Endothelial cell of hepatic sinusoid (primary cell): ENCODE measurements around the gene ANGPT4.

Source experiments
- in situ Hi-C: cut with HindIII; loops from 2 replicates; pipeline ENCODE4 v1.10.0; 2017; ENCODE audit warnings: low sequenced_read_pairs

Gene ANGPT4

GRCh38 chr20:916125-916799 is at the start of gene ANGPT4:
ANGPT4 (minus strand) TSS chr20:916334; CDS start chr20:916214, 120 bp downstream.
- in situ Hi-C loops = no loop called here

GRCh38 chr20:963795-964194 is 47.7 kb upstream of the ANGPT4 start:
- in situ Hi-C loops = no loop called here

- in situ Hi-C loops = no loop called here
Observed at GRCh38 chr20:962683-963082, 46.5 kb upstream of the ANGPT4 start.

- in situ Hi-C loops = no loop called here
Observed at GRCh38 chr20:962223-962622, 46.1 kb upstream of the ANGPT4 start.

GRCh38 chr20:961768-962167 is 45.6 kb upstream of the ANGPT4 start:
- in situ Hi-C loops = no loop called here

GRCh38 chr20:959996-960615 is 44.0 kb upstream of the ANGPT4 start:
- in situ Hi-C loops = no loop called here

GRCh38 chr20:958936-959815 is 43.0 kb upstream of the ANGPT4 start:
- in situ Hi-C loops = no loop called here

GRCh38 chr20:957544-957943 is 41.4 kb upstream of the ANGPT4 start:
- in situ Hi-C loops = no loop called here

GRCh38 chr20:956330-956951 is 40.3 kb upstream of the ANGPT4 start:
- in situ Hi-C loops = no loop called here

GRCh38 chr20:955656-956055 is 39.5 kb upstream of the ANGPT4 start:
- in situ Hi-C loops = no loop called here

GRCh38 chr20:955111-955510 is 39.0 kb upstream of the ANGPT4 start:
- in situ Hi-C loops = no loop called here

- in situ Hi-C loops = no loop called here
Observed at GRCh38 chr20:953742-954141, 37.6 kb upstream of the ANGPT4 start.

GRCh38 chr20:952196-952795 is 36.2 kb upstream of the ANGPT4 start:
- in situ Hi-C loops = no loop called here

GRCh38 chr20:951384-952169 is 35.4 kb upstream of the ANGPT4 start:
- in situ Hi-C loops = no loop called here

GRCh38 chr20:949717-950116 is 33.6 kb upstream of the ANGPT4 start:
- in situ Hi-C loops = loop anchor here (5.0 kb wide), 1 partner anchor 37 kb away; no protein-coding TSS in a partner anchor

- in situ Hi-C loops = loop anchor here (5.0 kb wide), 1 partner anchor 35 kb away; no protein-coding TSS in a partner anchor
Observed at GRCh38 chr20:946826-947225, 30.7 kb upstream of the ANGPT4 start.

- in situ Hi-C loops = loop anchor here (5.0 kb wide), 1 partner anchor 34 kb away; no protein-coding TSS in a partner anchor
Observed at GRCh38 chr20:945841-946240, 29.7 kb upstream of the ANGPT4 start.

- in situ Hi-C loops = loop anchor here (5.0 kb wide), 1 partner anchor 33 kb away; no protein-coding TSS in a partner anchor
Observed at GRCh38 chr20:944774-945410, 28.8 kb upstream of the ANGPT4 start.

- in situ Hi-C loops = no loop called here
Observed at GRCh38 chr20:944148-944547, 28.0 kb upstream of the ANGPT4 start.
